ENCODE measurements around the gene EHD4.

The EHD4 gene

DNA sequence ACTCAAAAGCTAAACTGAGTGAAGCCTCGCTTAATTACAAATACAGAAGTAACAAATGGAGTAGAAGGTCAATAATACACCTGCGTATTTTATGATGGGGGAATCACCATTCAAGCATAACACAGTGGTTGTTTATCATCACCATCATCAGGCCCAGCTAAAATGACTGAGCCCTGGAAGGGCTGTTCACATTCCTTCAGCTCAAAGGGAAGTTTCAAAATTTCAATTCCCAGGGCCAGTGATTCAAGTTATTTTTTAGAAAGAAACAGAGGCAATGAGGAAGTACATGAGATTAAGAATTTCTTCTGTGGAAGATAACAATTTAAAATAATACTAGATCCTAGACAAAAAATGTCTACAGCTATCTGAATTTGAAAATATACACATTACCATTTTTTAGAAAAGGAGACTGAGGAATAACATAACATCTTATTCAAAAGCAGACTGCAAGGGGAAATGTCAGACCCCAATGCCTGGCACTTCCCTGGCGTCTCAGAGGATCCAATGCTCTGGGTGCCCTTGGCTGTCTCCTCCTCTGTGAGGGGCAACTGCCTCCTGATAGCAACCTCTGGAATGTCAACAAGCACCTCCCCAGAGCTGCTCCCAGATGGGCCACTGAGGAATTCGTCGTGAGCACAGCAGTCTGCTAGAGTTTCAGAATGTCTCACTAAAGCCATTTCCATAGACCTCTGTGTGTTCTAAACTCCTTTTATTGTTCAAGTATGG is 22.8 kb downstream of the EHD4 start:
- Histone ChIP-seq H3K36me3 (ENCODE audit: insufficient read depth, low read length) (0 out of 2 replicates have a peak, but pooled peaks cover 10% of the 10 kb centered on the region), H3K9me3 (ENCODE audit: control insufficient read depth, insufficient read depth, low read length) (no peaks in the 10 kb centered on the region), H3K9ac (ENCODE audit: low read depth, low read length) (no peak overlapping the region), H3K4me1 (ENCODE audit: insufficient read depth, low read length) (peaks cover 21% of the 10 kb centered on the region)

DNA sequence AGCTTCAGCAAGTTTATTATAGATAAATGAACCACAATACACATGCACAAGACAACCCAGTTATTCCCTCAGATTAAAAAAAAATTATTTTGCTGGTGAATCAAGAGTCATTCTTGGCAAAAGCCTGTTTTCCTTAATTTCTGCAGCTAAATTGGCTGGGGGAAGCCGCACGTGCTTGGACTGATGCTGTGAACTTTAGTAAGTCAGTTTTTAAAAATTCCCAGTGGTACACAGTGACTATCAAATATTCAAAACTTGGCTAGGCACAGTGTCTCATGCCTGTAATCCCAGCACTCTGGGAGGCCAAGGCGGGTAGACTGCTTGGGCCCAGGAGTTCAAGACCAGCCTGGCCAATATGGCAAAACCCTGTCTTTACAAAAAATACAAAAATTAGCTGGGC is 23.9 kb downstream of the EHD4 start:
- 0 out of 2 replicates have a peak, but pooled peaks cover 7% of the 10 kb centered on the region for H3K36me3 ChIP-seq (ENCODE audit: insufficient read depth, low read length)
- H3K9ac ChIP-seq (ENCODE audit: low read depth, low read length) = no peak overlapping the region
- H3K4me1 ChIP-seq (ENCODE audit: insufficient read depth, low read length) = peaks cover 29% of the 10 kb centered on the region
- H3K9me3 ChIP-seq (ENCODE audit: control insufficient read depth, insufficient read depth, low read length) = no peaks in the 10 kb centered on the region

DNA sequence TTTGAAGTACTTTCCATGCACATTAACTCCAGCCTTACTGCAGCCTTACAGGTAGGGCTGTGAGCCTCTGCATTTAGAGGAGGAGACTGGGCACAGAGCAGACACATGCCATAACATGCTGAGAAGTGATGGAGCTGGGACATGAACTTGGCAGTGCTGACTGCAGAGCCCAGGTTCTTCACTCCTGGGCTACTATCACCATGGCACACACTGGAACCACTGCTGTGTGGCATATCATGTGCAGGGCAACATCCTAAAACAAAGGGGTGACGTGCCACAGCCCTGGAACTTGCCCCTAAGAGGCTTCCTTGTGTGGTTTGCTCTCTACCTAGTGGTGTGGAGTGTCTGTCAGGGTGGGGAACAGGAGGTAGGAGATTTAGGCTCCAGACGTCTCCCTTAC is 25.4 kb downstream of the EHD4 start:
- peaks cover 6% of the 10 kb centered on the region; the same call in 1 of the 2 replicates for H3K36me3 ChIP-seq (ENCODE audit: insufficient read depth, low read length)
- no peaks in the 10 kb centered on the region for H3K9me3 ChIP-seq (ENCODE audit: control insufficient read depth, insufficient read depth, low read length)
- no peak overlapping the region for H3K9ac ChIP-seq (ENCODE audit: low read depth, low read length)
- H3K4me1 ChIP-seq (ENCODE audit: insufficient read depth, low read length) = peaks cover 30% of the 10 kb centered on the region

DNA sequence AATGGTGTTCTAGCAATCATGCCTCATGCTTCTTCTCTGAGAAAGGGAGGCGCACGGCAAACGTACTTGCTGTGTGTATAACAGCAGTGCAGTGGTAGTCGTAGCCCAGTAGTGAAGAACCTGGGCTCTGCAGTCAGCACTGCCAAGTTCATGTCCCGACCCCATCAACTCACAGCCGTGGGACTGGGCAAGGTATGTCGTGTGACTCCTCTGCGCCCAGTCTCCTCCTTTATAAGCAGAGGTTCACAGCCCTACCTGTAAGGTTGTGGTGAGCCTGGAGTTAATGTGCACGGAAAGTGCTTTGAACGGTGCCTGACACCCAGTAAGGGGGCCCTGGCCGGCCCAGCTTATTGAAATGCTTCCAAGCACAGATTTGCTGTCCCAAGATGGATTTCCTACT is 26.6 kb downstream of the EHD4 start:
- no peak overlapping the region for H3K9ac ChIP-seq (ENCODE audit: low read depth, low read length)
- H3K9me3 ChIP-seq (ENCODE audit: control insufficient read depth, insufficient read depth, low read length) = no peaks in the 10 kb centered on the region
- H3K36me3 ChIP-seq (ENCODE audit: insufficient read depth, low read length) = peaks cover 4% of the 10 kb centered on the region
- H3K4me1 ChIP-seq (ENCODE audit: insufficient read depth, low read length) = peaks cover 35% of the 10 kb centered on the region

DNA sequence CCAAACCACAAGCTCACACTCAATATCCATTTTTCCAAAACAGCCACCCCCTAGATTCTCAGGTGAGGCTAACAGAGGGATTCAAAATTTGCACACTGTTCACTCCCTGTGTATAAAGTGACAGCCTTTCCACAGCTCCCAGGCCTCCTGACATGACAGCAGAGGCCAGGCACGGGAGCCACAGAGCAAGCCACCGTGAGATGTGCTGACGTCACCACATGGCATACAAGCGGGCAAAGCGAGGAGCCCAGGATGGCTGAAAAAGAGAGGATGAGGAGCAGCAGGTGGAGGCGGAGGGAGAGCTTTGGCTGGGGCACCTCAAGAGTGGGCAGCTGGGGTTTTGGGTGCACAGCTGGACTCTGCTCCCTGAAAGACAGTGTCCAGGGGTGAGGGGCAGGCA is 27.1 kb downstream of the EHD4 start:
- no peaks in the 10 kb centered on the region for H3K9me3 ChIP-seq (ENCODE audit: control insufficient read depth, insufficient read depth, low read length)
- H3K36me3 ChIP-seq (ENCODE audit: insufficient read depth, low read length) = peaks cover 5% of the 10 kb centered on the region
- no peak overlapping the region for H3K9ac ChIP-seq (ENCODE audit: low read depth, low read length)
- peaks cover 30% of the 10 kb centered on the region for H3K4me1 ChIP-seq (ENCODE audit: insufficient read depth, low read length)

DNA sequence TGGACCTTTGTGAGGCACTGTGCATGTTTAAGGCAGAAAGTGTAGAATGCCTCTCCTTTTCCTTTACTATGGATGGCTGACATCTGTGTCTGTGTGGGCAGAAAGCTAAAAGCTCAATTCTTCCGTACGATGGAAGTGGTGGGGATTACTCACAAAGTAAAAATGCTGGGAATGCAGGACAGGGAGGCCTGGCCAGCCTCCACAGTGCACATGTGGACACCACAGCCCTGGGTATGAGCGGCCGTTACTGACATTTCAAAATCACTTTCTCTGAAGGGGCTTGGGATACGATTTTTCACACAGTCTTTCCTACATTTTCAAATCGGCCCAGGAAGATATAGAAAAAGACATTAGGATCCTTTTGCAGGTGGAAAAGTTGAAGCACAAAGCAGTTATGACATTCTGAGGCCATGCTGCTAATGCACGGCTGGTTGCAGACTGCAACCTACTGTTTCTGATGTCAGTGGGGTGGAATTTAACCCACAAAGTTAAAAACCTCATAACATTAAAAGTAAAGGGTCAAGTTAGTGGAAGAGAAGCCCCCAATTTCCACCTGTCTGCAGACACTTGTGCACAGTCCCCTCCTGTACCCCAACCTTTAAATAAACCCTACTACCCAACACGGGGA is 27.9 kb downstream of the EHD4 start:
- Histone ChIP-seq H3K36me3 (ENCODE audit: insufficient read depth, low read length) (peaks cover 8% of the 10 kb centered on the region), H3K9ac (ENCODE audit: low read depth, low read length) (no peak overlapping the region), H3K9me3 (ENCODE audit: control insufficient read depth, insufficient read depth, low read length) (no peaks in the 10 kb centered on the region), H3K4me1 (ENCODE audit: insufficient read depth, low read length) (peaks cover 22% of the 10 kb centered on the region)

DNA sequence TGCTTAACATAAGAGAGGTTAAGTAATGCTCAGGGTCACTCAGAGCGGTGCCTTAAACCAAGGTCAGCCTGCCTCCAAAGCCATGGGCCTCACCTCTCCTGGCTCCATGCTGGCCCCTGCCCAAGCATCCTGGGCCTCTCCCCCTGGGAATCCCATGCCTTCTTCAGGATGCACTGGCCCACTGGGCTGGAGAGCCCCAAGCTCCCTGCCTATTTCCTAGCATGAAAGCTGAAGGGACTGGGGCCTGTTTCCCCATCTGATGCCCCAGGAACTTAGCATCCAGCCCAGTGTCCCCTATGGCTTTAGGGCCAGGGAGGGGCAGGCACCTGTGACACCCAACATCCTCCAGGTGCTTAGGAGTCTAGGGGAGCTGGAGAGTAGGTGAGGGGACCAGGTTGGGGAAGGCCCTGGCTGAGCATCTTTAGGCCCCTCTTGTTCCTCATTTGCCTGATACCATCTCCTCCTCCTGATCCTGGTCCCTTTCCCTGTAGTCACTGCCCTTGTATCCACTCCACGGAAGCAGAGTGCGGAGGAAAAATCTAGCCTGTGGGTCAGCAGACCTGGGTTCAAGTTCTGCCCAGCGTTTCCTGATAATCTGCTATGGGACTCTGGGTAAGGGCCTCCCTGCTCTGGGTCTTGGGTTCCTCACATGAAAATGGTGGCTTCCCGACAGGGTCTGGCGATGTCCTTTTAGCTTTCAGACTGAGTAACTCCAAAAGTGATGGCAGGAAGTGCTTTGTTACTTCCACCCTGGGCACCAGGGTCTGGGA is 28.6 kb downstream of the EHD4 start:
- H3K4me1 ChIP-seq (ENCODE audit: insufficient read depth, low read length) = peaks cover 20% of the 10 kb centered on the region
- no peak overlapping the region for H3K9ac ChIP-seq (ENCODE audit: low read depth, low read length)
- peaks cover 8% of the 10 kb centered on the region for H3K36me3 ChIP-seq (ENCODE audit: insufficient read depth, low read length)
- H3K9me3 ChIP-seq (ENCODE audit: control insufficient read depth, insufficient read depth, low read length) = no peaks in the 10 kb centered on the region

DNA sequence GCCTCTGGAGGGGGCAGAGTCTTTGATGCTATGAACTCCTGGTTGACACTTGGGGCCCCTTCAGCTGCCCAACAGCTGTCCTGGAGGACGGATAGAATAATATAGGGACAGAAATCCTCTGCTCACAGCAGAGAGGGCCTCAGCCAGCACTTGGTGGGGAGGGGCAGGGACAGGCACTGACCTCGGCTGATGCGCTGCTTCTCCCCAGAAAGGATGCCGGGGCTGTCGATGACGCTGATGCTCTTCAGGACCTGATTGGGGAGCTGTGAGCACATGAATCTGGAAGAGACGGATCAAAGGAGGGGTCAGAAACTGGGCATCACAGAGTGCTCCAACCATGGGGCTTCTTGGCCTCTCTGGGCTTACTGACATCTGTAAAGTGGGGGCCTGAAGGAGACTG is 29.5 kb downstream of the EHD4 start:
- Histone ChIP-seq H3K9me3 (ENCODE audit: control insufficient read depth, insufficient read depth, low read length) (no peaks in the 10 kb centered on the region), H3K4me1 (ENCODE audit: insufficient read depth, low read length) (peaks cover 20% of the 10 kb centered on the region), H3K9ac (ENCODE audit: low read depth, low read length) (no peak overlapping the region), H3K36me3 (ENCODE audit: insufficient read depth, low read length) (peaks cover 8% of the 10 kb centered on the region)

DNA sequence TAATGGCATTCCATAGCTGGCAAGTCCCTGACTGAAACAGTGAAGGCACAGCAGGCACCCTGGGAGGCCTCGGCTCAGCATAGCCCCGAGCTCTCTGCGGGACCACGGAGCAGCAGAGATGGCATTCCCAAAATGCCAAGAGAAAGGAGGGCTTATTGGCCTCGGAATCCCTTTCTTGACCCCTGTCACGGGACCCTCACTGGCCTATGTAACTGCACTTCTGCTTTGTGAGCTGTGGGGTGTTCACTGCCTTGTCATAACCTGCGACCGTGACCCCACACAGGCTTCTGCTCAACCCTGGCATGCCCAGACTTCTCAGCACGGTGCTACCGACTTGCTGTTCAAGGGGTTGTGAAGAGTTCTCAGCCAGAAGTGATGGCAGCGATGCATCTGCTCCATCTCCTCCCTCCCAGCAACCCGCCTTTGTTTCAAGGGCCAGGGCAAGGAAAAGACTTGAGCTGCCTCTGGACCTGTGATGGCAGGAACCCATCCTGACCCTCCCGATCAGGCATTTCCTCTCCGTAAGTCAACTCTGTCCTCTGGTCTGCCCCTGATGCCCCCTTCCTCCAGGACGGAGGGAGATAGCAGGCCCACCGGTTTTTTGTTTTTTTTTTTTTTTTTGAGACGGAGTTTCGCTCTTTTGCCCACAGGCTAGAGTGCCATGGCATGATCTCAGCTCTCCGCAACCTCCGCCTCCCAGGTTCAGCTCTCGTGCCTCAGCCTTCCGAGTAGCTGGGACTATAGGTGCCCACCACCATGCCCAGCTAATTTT is 30.5 kb downstream of the EHD4 start:
- Histone ChIP-seq H3K9me3 (ENCODE audit: control insufficient read depth, insufficient read depth, low read length) (no peaks in the 10 kb centered on the region), H3K36me3 (ENCODE audit: insufficient read depth, low read length) (peaks cover 8% of the 10 kb centered on the region), H3K9ac (ENCODE audit: low read depth, low read length) (no peak overlapping the region), H3K4me1 (ENCODE audit: insufficient read depth, low read length) (peaks cover 20% of the 10 kb centered on the region)

DNA sequence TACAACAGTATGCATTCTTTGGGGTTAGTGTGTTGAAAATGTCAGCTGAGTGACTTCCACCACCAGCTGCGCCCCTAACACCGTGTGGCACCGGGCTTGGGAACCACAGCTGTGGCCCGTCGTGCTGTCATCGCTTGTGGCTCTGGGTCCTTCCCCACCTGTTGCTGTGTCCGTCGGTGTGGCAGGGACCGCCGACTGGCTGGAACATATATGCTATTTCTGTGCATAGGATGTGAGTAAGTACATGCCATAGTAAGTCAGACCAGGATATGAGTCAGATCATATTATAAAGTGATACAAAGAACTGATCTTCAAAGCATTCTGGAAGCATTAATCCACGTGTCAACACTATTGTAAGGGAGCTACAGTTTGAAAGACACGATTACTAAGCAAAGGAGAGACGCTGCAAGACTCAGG is 31.9 kb downstream of the EHD4 start:
- Histone ChIP-seq H3K4me1 (ENCODE audit: insufficient read depth, low read length) (peaks cover 20% of the 10 kb centered on the region), H3K9me3 (ENCODE audit: control insufficient read depth, insufficient read depth, low read length) (no peaks in the 10 kb centered on the region), H3K36me3 (ENCODE audit: insufficient read depth, low read length) (peaks cover 8% of the 10 kb centered on the region), H3K9ac (ENCODE audit: low read depth, low read length) (no peak overlapping the region)

DNA sequence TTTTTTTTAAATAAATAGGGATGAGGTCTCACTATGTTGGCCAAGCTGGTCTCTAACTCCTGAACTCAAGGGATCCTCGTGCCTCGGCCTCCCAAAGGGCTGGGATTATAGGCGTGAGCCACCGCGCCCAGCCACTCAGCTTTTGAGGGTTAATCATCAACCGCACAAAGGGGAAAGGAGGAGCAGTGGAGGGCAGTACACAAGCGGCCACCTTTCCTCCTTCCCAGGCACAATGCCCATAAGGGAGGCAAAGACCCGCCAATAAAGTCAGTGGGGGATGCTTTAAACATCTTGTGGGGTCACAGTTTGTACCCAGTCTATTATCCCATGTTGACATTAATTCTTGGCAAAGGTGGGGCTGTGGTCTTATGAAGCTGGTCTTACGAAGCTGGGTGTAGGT is 32.4 kb downstream of the EHD4 start:
- Histone ChIP-seq H3K36me3 (ENCODE audit: insufficient read depth, low read length) (peaks cover 8% of the 10 kb centered on the region), H3K9me3 (ENCODE audit: control insufficient read depth, insufficient read depth, low read length) (no peaks in the 10 kb centered on the region), H3K9ac (ENCODE audit: low read depth, low read length) (no peak overlapping the region), H3K4me1 (ENCODE audit: insufficient read depth, low read length) (peaks cover 20% of the 10 kb centered on the region)

DNA sequence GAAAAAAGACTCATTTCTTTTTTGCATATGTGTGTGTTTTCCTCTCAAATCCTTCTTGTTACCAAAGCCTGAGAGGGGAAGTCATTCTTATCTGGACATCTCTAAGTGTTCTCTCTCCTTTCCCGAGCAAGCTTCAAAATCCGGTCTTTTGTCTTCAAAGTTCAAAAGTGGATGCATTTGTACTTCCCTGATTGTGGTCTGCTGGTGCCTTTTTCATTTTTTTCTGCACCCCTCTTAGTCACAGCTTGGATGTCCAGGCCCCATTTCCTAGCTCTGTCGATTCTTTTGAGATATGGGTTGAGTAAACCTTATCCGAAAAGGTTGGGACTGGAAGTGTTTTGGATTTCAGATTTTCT is 34.8 kb downstream of the EHD4 start:
- no peaks in the 10 kb centered on the region for H3K9me3 ChIP-seq (ENCODE audit: control insufficient read depth, insufficient read depth, low read length)
- H3K9ac ChIP-seq (ENCODE audit: low read depth, low read length) = no peak overlapping the region
- peaks cover 8% of the 10 kb centered on the region for H3K36me3 ChIP-seq (ENCODE audit: insufficient read depth, low read length)
- peaks cover 32% of the 10 kb centered on the region for H3K4me1 ChIP-seq (ENCODE audit: insufficient read depth, low read length)

DNA sequence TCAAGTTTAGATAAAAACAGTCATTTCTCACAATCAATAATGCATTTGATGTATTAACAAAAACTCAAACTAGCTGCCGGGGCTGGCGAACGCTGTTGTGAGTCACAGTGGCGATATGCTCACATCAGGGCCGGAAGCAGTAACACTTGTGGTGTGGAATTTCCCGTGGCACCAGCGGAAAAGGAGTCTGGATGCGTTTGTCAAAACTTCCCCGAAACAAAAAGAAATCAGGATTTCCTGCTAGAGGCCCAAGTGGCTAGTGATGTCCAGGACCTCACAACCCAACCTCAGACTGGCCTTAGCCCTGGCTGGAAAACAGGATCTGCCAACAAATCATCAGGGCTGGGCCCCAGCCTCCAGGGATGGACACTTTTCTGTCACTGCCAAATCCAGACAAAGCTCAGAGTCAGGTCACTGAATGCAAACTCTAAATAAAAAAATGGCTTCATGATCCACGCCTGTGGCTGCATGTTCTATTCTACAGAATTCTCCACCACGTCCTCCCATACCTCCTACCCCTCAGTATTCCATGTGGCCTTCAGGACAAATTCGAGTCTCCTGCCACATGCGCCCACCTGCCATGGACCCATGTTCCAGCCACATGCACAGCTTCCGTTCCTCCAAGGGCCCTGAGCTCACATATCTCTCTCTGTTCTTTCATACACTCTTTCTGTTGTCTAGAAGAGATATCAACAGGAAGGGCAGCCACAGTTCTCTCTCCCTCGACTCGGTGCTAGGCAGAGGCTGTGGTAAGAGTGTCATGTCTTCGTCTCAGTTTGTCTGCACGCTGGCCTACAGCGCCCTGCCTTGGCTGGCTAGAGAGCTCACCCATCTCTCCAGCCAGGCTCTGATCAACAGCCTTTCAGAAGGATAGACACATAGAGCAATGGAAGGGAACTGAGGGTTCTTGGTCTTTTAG is 35.4 kb downstream of the EHD4 start:
- H3K9me3 ChIP-seq (ENCODE audit: control insufficient read depth, insufficient read depth, low read length) = no peaks in the 10 kb centered on the region
- H3K4me1 ChIP-seq (ENCODE audit: insufficient read depth, low read length) = peaks cover 31% of the 10 kb centered on the region
- no peak overlapping the region for H3K9ac ChIP-seq (ENCODE audit: low read depth, low read length)
- H3K36me3 ChIP-seq (ENCODE audit: insufficient read depth, low read length) = peaks cover 6% of the 10 kb centered on the region
